Stimulated activated CD4-positive, alpha-beta T cell treated with anti-CD3 and anti-CD28 coated beads, TNF-alpha, amount 100 ng/mL, for 24 hours (primary cell): ENCODE results near the gene TRAPPC2L.

ENCODE experiments used
- DNase-seq, 3 experiments: peaks; one replicate each; pipeline ENCODE4 v3.0.0-alpha.2; 2020; ENCODE audit warnings: low read depth in 3 of 3

TRAPPC2L gene

GRCh38 chr16:88839745-88840599 is 17.0 kb upstream of the TRAPPC2L start:
- no peak for DNase-seq

- DNase-seq = no peak
Observed at GRCh38 chr16:88840600-88841215, 16.2 kb upstream of the TRAPPC2L start.

GRCh38 chr16:88841521-88842307 is 15.2 kb upstream of the TRAPPC2L start:
- DNase-seq = no peak

- DNase-seq = no peak
Observed at GRCh38 chr16:88842308-88842756, 14.6 kb upstream of the TRAPPC2L start.

- DNase-seq = no peak
Observed at GRCh38 chr16:88842806-88843205, 14.1 kb upstream of the TRAPPC2L start.

DNA sequence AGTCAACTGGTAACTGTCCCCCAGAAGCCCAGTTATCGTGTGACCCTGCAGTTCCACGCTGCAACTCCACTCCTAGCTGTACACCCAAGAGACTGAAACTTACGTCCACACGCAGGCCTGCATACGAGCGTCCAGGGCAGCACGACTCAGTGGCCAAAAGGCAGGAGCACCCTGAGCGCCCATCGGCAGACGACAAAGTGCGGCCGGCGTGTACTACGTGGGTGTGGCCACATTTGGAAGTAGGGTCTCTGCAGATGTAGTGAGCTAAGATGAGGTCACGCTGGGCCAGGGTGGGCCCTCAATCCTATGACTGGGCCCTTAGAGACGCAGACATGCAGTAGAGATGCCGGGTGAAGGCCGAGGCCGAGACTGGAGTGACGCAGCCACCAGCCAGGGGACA is 13.7 kb upstream of the TRAPPC2L start:
- no peak for DNase-seq

- no peak for DNase-seq
Observed at GRCh38 chr16:88844419-88845036, 12.4 kb upstream of the TRAPPC2L start.

DNA sequence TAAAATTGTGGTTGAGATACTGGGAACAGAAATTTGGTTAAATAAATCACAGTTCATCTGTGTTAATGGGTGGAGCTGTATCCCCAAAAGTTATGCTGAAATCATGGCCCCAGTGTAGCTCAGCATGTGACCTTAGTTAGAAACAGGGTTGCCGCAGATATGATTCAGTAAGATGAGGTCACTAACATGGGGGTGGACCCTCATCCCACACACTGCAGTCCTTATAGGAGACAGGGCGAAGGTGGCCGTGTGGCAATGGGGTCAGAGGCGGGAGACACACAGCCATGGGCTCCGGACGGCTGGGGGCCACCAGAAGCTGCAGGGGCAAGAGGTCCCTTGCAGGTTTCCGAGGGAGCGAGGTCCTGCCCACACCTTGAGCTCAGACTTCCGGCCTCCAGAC is 10.8 kb upstream of the TRAPPC2L start:
- no peak for DNase-seq

DNA sequence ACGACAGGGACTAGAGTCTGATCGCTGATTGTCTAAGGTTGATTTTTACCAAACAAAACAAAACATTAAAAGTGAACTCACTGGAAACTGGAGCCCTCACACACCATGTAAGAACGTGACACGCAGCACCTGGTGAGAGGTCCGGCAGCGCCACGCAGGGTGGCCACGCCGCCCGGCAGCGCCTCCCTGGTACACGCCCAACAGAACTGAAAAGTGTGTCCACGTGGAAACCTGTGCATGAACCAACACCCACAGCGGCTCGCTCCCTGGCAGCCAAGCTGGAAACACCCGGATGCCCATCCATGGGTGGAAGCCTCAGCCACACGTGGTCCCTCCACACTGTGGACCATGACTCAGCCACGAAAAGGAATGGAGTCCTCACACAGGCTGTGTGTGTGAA is 9.3 kb upstream of the TRAPPC2L start:
- no peak for DNase-seq

- DNase-seq = no peak
Observed at GRCh38 chr16:88848557-88848956, 8.4 kb upstream of the TRAPPC2L start.

GRCh38 chr16:88850531-88851199 is 6.3 kb upstream of the TRAPPC2L start:
- no peak for DNase-seq

- no peak for DNase-seq
Observed at GRCh38 chr16:88851616-88852015, 5.3 kb upstream of the TRAPPC2L start.

GRCh38 chr16:88853325-88853941 is 3.5 kb upstream of the TRAPPC2L start:
- no peak for DNase-seq

DNA sequence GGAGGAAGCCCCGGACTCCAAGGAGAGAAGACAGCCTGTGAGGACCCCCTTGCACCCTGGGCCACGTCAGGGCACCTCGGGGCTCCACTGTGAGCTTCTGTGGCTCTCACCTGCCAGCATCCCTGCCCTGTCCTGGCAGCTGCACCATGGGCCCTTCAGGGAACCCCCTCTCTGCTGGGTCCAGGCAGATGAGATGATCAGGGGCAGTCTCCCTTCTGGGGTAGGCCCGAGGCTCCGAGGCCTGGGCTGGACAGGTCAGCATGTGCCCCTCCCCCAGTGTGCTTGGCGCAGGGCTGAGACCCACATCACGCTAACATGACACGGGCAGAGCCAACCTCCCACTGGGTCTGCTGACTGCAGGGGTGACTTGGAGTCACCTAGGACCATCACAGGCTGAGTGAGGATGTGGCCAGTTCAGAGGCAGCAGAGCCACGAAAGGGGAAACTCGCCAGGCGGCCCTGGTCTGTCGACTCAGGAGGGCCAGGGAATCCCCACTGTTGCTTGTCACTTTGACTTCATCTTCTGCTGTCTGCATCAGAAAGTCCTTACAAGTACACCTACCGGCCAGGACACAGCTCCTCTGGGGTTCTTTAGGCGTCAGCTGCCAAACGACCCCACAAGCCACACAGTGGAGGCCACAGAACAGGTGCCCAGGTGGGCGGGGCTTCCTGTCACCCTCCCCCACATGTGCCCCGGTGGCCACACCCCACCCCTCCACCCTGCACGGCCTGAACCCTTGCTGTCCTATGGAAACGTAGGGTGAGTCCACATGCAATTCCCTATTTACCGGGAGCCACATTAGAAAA is 2.4 kb upstream of the TRAPPC2L start:
- no peak for DNase-seq

DNA sequence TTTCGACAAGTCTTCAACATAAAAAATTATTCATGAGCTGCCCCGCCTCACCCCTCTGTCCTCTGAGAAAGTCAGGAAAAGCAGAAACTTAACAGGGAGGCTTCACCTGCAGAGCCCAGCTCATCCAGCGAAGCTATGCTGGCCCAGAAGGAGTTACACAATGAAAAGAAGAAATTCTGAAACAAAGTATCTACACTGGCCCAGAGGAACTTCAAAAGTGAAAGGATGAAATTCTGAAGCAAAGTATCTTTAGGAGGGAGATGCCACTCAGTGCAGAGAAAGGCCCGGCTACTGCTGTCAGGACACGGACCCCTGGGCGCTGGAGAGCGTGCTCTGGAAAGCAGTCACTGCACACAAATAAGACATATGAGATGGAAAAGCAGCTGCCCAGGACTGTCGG is 1.8 kb upstream of the TRAPPC2L start:
- no peak for DNase-seq

DNA sequence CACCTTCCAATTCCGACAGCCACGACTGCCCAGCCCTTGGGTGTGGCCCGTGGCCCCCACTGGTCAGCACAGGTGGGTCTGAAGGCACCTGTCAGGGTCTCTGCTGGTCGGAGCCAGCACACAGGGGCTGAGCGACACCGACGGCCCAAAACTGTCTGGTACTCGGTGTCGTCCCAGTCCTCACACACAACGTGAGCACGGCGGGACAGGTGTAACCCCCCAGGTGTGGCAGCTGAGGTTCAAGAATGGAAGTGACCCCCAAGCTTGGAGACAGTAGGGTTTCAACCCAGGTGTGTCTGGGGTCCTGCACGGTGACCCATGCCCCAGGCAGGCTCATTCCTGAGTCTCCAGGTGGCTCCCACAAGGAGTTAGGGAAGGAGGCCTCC is 1.2 kb upstream of the TRAPPC2L start:
- no peak for DNase-seq

- no peak for DNase-seq
Observed at GRCh38 chr16:88856122-88856827, 652 bp upstream of the TRAPPC2L start.

DNA sequence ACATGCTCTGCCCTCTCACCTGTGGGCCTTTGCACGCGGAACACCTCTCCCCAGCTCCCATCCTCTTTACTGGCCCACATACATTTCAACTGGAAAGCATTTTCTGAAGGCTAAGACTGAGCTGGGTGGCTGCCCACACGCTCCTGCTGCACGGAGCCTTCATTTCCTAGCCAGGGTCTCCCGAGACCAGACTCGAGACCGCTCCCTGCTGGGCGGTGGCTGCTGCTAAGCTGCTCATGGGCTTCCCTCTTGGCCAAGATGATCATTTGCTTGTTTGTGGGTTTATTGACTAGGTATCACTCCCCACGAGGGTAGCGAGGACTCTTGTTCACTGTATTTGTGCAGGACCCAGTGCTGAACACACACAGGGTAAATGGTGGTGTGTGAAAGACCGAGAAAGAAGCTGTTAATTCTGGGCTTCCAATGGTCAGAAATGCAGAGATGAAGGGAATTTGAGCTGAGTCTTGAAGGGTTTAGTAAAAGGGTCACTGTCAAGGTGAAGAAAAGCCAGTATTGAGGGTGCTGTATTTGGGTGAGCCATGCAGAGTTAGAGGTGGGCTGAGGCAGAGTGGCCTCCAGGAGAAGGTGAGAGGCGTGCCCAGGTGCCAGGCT is 907 bp downstream of the TRAPPC2L start:
- DNase-seq = peak; percentile 52 to 77 (median 54)
